Activated CD4-positive, alpha-beta T cell treated with anti-CD3 and anti-CD28 coated beads, Interleukin-2, amount 50 U/mL, for 24 hours (primary cell): ENCODE results near the gene PTPN9.

ENCODE experiments used
- DNase-seq, 2 donors: peaks; one replicate each; pipeline ENCODE4 v3.0.0-alpha.2; 2020; ENCODE audit warnings: low read depth in 1 of 2, low spot score in 1 of 2

PTPN9 gene

GRCh38 chr15:75425966-75426500 lies 153.1 kb downstream of the PTPN9 start:
- DNase-seq: no peak

- DNase-seq: no peak
Observed at GRCh38 chr15:75422554-75422953, 156.6 kb downstream of the PTPN9 start.

- DNase-seq: no peak
Observed at GRCh38 chr15:75420698-75421097, 158.4 kb downstream of the PTPN9 start.

GRCh38 chr15:75416584-75416983 lies 162.5 kb downstream of the PTPN9 start:
- no peak for DNase-seq
